ENCODE measurements around the gene DYRK1A.

GRCh38 chr21:37341254-37341960, 25.2 kb upstream of the DYRK1A start:
- TF ChIP-seq TAF1 (IDR thresholded peaks at IDR 0.05; ENCODE audit: low read depth, low read length) (no peak), SPI1 (IDR thresholded peaks at IDR 0.05; ENCODE audit: low read depth, low read length) (no peak)

All from GM12891 (cell line).